GM20431 (cell line): ENCODE measurements around the gene OSBPL6.
"Not testable (repeated sequence)": the region's sequence is repeated elsewhere in the genome, so short reads cannot be mapped to it uniquely, and the experiment has no call there.

ENCODE experiments used
- in situ Hi-C: fragments of 300-500 bp; cut with MseI, MboI; formaldehyde crosslinking; loops from one replicate; pipeline ENCODE4 v1.15.0; 2020; ENCODE audit warnings: low sequenced_read_pairs; ENCODE audit not compliant: unreplicated experiment

The OSBPL6 gene

DNA sequence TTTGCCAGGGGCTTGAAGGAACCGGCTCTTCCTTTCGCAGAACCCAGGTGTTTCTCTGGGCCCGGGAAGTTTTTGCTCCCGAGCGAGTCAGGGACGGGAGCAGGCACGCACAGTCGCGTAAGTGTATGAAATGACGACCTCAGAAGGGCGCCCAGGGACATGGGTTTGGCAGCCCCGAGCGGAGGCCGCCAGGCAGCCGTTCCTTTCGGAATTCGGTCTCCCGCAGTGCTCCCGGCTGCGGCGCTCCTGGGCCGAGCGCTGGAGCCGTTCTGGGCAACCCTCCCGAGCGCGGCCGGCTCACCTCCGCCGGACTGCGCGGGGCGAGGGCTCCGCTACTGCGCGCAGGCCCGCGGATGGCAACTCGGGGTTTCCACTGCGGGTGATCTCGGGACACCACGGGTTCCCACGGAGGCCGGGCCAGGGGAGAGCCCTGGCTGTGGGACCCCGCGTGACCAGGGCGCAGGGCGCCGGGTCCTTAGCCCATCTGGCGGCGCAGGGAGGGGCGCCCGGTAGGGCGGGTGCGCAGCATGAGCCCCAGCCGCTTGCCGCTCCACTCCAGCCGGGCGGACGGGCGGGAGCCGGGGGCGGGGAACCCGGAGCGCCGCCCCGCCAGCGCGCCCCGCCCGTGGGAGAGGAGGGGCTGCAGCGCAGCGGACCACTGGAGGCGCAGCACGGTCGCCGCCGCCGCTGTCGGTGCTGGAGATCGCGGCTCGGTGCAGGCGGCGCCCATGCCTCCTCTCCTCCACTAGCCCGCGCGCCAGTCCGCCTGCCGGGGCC is at the start of gene OSBPL6:
Gene OSBPL6, plus strand, starts transcription at position 690 of the 777 bp plus-strand sequence. CDS start 111,673 bp downstream, outside the sequence.
- in situ Hi-C loops = no loop called here

GRCh38 chr2:178152033-178152432 is 42.3 kb upstream of the OSBPL6 start:
- in situ Hi-C loops = no loop called here

DNA sequence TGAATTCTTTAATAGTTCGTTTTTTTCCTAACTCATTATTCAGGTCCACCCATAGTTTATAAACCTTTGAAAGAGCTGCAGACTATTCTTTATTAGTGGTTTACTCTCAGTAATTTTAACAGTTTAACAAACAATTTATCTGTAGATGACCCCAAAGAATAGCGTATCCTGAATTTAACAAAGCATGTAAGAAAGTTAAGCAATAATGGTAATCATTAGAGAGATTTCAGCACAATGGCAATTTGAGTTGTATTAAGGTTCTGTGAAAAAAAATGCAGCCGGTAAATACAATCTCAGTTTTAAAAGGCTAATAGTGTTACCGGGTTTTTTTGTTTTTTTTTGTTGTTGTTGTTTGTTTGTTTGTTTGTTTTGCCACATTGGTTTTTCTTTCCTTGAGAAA is 41.8 kb upstream of the OSBPL6 start:
- in situ Hi-C loops = no loop called here

- in situ Hi-C loops = no loop called here
Observed at GRCh38 chr2:178152977-178153376, 41.3 kb upstream of the OSBPL6 start.

DNA sequence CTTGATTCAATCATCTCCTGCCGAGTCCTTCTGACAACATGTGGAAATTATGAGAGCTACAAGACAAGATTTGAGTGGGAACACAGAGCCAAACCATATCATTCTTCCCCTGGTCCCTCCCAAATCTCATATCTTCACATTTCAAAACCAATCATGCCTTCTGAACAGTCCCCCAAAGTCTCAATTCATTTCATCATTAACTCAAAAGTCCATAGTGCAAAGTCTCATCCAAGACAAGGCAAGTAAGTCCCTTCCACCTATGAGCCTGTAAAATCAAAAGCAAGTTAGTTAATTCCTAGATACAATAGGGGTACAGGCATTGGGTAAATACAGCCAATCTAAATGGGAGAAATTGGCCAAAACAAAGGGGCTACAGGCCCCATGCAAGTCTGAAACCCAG is 40.4 kb upstream of the OSBPL6 start:
- in situ Hi-C loops = not testable (repeated sequence)

DNA sequence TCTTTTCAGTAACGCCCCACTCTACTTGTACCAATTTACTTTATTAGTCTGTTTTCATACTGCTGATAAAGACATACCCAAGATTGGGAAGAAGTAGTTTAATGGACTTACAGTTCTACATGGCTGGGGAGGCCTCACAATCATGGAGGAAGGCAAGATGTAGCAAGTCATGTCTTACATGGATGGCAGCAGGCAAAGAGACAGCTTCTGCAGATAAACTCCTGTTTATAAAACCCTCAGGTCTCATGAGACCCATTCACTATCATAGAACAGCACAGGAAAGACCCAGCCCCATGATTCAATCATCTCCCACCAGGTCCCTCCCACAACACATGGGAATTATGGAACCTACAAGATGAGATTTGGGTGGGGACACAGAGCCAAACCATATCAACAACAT is 38.8 kb upstream of the OSBPL6 start:
- in situ Hi-C loops = no loop called here

DNA sequence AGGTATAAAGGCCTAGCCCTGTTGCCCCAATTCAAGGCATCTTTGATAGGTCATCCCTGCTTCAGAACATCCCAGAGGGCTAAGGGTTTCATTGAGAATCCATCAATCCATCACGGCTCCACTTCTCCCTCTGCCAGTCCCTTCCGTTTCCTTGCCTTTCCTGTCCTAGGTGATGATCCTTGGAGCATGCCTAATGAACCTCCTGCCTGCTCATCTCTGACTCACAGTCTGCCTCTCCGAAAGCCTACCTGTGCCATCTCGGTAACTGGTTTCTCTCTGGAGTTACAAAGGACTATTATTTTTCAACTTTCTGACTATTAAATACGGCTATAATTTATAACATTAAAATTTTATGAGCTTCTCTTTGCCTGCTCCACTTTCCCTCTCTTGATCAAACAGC is 36.7 kb upstream of the OSBPL6 start:
- in situ Hi-C loops = no loop called here

GRCh38 chr2:178159966-178160365 is 34.3 kb upstream of the OSBPL6 start:
- in situ Hi-C loops = no loop called here

GRCh38 chr2:178160601-178161000 is 33.7 kb upstream of the OSBPL6 start:
- in situ Hi-C loops = no loop called here

DNA sequence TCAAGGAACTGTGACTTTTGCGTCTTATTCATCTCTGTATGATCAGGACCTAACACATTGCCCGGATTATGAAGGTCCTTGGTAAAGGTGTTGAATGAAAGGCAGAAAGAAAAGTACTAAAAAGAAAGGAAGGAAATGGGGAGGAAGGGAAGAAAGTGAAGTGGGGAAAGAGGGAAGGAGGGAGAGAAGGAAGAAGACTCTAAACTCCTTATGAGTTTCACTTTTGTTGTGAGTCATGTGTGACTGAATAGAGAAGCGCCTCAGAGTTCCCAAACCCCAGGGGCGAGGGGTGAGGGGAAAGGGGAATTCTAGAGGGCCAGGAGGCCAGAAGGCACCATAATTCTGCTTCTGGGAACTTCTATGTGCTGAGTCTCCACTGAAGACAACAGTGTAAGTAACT is 30.9 kb upstream of the OSBPL6 start:
- in situ Hi-C loops = no loop called here

DNA sequence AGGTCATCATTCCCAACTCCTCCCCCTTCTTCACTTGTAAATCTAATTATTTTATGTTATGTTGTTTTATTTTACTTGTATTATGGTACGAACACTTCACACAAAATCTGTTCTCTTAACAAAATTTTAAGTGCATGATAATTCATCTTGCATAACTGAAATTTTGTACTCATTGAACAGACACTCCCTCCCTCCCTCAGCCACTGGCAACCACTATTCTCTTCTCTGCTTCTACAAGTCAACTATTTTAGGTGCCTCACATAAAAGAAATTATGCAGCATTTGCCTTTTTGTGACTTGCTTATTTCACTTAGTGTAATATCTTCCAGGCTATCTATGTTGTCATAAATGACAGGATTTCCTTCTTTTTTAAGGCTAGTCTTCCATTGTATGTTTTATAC is 30.4 kb upstream of the OSBPL6 start:
- in situ Hi-C loops = no loop called here

DNA sequence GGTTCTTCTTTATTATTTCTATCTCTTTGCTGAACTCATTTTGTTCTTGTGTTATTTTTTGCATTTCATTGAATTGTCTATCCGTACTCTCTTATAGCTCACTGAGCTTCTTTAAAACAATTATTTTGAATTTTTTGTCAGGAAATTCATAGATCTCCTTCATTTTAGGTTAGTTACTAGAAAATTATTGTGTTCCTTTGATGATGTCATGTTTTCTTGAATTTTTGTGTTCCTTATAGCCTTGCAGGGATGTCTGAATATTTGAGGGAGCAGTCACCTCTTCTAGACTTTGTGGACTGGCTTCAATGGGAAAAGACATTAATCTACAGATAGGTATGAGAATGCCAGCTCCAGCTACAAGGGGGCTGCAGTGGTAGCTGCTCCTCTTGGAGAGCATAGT is 20.7 kb upstream of the OSBPL6 start:
- in situ Hi-C loops = no loop called here

- in situ Hi-C loops = no loop called here
Observed at GRCh38 chr2:178177066-178177679, 17.1 kb upstream of the OSBPL6 start.

- in situ Hi-C loops = not testable (repeated sequence)
Observed at GRCh38 chr2:178180648-178181047, 13.7 kb upstream of the OSBPL6 start.

DNA sequence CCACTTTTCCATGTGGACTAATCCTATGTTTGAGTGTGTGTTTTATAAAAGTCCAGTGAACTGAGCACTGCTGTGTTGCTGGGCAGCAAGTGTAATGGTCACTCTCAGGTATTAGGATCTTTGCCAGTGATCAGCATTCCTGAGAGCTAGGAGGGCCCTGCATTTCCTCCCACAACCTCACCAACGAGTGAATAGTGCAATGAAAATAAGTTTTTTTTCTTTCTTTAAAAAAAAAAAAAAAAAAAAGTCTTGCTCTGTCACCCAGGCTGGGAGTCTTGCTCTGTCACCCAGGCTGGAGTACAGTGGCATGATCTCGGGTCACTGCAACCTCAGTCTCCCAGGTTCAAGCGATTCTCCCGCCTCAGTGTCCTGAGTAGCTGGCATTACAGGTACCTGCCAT is 6.5 kb upstream of the OSBPL6 start:
- in situ Hi-C loops = no loop called here

DNA sequence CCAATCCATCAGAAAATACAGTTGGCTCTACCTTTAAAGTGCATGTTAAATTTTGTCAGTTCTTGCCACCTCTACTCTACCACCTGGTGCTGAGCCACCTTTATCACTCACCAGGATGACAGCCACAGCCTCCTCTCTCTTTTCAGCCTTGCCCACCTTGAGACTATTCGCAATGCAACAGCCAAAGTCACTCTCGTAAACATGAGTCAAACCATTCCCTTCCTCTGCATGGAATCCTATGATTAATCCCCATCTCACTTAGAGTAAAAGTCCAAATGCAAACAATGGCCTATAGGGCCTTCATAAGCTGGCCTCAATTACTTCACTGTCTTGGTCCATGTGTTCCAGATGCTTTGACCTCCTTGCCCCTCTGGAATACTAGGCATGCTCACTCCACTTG is 5.8 kb upstream of the OSBPL6 start:
- in situ Hi-C loops = no loop called here

GRCh38 chr2:178191004-178191508 is 3.3 kb upstream of the OSBPL6 start:
- in situ Hi-C loops = no loop called here

DNA sequence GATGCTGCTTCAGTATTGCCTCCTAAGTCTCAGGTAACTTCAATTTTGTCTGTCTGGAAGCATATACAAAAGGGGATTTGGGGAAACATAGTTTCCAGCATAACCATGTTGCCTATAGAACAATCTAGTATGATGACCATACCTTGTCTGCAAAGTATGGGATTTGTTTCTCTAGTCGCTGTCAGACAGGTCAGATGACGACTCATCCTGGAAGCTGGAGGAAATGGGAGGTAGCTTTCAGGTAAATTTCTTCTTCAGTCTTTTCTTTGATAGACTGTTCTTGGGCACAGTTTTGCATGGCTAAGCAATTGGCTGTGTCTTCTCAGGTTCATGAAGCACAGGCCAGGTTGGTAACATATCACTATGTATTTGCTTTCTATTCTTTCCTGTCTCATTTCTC is 2.8 kb upstream of the OSBPL6 start:
- in situ Hi-C loops = no loop called here

- in situ Hi-C loops = no loop called here
Observed at GRCh38 chr2:178193496-178193822, 853 bp upstream of the OSBPL6 start.

DNA sequence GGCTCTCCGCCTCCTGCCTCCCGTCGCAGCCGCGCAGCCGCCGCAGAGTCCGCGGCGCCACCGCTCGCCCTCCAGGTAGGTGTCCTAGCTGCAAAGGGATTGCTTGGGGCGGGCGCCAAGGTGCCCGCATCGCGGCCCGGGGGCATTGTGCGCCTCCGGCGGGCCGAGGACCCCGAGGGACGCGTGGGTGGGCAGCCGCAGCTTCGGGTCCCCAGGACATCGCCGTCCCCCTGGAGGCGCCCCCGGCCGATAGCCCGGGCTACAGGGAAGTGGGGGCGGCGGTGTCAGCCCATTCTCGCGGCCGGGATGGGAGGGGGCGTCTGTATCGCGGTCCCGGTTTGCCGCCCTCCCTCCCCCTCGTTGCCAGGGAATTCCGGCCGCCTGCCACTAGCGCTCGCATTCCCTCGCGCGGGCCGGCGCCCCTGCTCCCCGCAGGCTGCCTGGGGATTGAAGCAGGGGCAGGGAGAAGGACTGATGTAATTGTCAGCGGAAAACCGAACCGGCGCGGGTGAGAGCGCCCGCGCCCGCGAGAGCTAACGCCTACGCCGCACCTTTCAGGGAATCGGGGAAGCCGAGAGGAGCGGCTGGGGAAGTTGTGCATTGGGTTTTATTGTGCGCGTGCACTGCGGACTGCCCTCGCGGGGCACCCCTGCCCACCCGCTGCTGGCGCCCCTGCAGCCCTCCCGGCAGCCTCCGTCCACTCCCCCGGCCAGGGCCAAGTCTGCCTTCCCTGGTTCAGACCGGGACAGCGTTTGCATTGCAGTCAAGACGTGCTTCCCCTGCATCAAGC is 483 bp downstream of the OSBPL6 start:
- in situ Hi-C loops = no loop called here
